COLO668 (cell line): ENCODE results near the gene SIGLEC1.
A peak's percentile ranks its signal among the peaks of the same experiment; 100 is the strongest.

Experiments used
- DNase-seq: peaks from one replicate; lab custom pipeline; 2025; ENCODE audit not compliant: unreplicated experiment; lab: John Stamatoyannopoulos, UW

Gene SIGLEC1

DNA sequence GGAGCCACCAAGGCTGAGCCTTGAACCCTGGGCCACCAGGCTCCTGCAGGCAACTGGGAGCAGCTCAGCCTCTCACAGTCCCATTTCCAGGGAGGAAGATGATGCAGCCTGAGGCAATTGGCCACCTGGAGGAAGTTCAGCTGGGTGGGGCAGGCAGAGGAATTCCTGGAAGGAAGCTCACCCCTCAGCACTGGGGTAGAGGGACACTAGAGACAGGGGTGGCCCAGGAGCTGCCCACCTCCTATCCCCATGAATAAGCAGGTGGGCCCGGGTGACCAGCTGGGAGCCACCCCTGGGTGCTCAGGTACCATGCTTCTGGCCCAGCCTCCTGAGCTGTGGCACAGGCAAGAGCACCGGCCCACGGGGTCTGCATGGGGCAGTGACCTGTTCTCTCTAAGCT is 16.5 kb upstream of the SIGLEC1 start:
- DNase-seq = no peak

GRCh38 chr20:3728354-3728753 is 16.0 kb upstream of the SIGLEC1 start:
- no peak for DNase-seq

- DNase-seq = no peak
These were observed 15.1 kb upstream of the SIGLEC1 start for GRCh38 chr20:3727401-3728021.

DNA sequence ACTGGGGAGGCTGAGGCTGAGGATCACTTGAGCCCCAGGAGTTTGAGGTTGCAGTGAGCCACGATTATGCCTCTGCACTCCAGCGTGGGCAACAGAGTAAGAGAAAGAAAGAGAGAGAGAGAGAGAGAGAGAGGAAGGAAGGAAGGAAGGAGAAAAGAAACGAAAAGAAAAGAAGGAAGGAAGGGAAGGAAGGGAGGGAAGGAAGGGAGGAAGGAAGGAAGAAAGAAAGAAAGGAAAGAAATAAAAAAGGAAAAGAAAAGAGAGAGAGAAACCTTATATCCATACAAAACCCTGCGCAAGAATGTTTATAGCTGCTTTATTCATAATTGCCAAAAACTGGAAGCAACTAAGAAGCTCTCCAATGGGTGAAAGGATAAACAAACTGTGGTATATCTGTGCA is 12.0 kb upstream of the SIGLEC1 start:
- no peak for DNase-seq

DNA sequence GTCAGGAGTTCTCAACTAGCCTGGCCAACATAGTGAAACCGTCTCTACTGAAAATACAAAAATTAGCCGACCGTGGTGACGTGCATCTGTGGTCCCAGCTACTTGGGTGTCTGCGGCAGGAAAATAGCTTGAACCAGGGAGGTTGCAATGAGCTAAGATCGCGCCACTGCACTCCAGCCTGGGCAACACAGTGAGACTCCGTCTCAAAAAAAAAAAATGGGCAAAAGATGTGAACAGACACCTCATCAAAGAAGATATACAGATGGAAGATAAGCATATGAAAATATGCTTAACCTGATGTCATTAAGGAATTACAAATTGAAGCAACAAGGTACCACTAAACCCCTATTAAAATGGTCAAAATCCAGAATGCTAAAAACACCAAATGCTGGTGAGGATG is 10.9 kb upstream of the SIGLEC1 start:
- no peak for DNase-seq

DNA sequence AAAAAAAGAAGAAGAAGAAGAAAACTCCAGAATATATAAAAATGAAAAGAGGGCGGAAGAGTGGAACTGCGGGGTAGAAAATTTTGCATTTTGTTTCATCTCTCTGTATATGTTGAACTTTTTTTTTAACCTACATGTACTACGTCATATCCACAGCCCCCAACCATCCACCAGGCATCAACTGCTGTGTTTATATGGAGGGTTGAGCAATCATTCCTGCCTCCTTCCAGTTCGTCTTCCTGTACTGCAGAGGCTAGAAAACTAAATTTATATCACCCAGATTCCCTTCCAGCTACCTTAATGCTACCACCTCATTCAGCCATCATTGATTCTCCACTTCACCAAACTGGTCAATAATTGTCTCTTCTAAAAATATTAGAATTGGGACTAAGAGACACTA is 9.5 kb upstream of the SIGLEC1 start:
- DNase-seq = no peak

DNA sequence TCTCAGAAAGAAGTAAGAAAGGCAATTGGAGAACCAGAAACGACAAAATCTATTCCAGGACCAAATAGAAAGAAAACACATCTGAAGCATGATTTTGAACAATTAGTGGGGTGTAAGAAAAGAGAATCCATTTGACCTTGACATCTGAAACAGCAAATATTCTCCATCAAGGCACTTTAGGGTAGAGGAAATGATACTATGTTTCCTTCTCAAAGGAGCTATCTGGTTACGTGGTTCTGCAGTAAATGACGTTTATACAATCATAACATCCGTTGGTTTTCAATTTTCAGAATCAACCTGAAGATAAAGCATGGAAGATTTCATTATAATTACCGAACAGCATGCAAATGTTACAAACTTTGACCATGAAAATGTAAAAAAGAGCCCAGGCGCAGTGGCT is 8.2 kb upstream of the SIGLEC1 start:
- DNase-seq = no peak

- DNase-seq = no peak
These were observed 7.7 kb upstream of the SIGLEC1 start for GRCh38 chr20:3720068-3720467.

GRCh38 chr20:3719046-3719445 is 6.6 kb upstream of the SIGLEC1 start:
- no peak for DNase-seq

GRCh38 chr20:3716195-3716834 is 3.9 kb upstream of the SIGLEC1 start:
- peak; percentile 42 for DNase-seq

GRCh38 chr20:3714092-3714491 is 1.7 kb upstream of the SIGLEC1 start:
- DNase-seq = no peak

DNA sequence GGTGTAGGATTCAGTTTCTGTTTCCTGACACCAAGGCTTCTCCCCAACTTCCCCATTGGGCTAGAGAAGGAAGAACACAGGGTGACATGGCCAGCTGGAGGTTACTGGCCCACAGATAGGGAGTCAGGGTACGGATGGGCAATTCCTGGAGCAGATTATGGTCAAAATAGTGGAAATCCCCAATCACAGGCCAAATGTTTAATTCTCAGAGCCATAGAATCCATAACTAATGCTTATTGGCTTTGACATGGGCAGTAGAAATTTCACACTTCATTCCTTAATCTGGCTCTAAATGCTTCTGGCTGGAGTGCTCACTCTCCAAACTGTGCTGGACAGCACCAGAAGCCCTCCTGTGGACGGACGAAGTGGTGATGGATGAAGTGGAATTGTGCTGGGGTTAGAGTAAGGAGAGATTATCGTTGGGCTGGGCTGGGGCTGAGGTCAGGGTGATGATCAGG is 887 bp downstream of the SIGLEC1 start:
- no peak for DNase-seq

- DNase-seq = peak; percentile 58
These were observed 1.5 kb downstream of the SIGLEC1 start for GRCh38 chr20:3710703-3711483.

DNA sequence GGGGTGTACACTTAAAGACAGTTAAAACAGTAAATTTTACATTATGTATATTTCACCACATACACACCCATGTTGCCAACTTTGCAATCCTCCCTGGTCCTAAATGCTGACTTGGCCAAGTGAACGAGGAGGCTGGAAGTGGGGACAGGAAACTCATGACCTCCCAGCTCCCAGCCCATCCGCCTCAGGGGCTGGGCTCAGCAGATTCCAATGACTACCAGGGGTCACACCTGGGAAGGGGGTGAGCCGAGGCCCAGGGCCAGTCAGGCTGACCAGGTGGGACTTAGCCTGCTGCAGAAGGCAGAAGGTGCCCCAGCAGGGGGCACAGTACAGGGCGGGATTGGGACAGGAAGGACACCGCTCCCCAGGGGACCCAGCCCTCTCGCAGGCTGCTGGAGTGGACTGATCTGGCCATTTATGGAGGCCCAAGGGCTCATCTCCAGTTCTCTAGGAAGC is 2.4 kb downstream of the SIGLEC1 start:
- peak; percentile 24 for DNase-seq

- no peak for DNase-seq
These were observed 4.9 kb downstream of the SIGLEC1 start for GRCh38 chr20:3707508-3707899.

DNA sequence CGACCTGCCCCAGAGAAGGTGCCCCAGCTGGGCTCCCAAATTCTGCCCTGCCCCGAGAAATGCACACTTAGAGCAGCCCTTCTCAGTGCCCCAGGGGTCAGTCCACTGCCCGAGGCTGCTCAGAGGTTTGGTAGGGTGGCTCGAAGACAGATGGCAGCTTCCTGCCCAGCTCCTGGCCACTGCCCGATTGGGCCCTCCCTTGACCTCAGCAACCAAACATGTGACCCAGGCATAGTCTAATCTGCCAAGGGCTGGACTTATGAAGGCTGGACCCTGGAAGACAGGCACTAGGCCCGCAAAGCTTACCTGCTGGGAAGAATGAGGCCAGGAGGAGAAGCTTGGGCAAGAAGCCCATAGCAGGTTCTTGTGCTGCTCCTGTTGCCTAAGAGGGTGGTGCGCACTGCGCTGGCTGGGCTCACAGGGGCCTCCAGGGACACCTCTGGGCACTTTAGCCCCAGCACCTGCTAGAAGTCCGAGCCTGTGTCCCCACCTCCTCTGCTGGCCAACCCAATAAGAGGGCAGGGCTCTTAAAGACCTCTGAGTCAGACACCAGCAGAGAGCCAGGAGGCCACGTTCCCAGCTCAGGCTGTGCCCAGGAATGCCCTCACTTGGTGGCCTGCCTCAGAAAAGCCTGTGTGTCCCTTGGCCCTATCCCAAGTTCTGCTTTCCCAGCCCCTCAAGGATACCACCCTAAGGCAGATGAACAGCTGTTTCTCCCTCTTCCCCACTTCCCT is 5.5 kb downstream of the SIGLEC1 start:
- no peak for DNase-seq

DNA sequence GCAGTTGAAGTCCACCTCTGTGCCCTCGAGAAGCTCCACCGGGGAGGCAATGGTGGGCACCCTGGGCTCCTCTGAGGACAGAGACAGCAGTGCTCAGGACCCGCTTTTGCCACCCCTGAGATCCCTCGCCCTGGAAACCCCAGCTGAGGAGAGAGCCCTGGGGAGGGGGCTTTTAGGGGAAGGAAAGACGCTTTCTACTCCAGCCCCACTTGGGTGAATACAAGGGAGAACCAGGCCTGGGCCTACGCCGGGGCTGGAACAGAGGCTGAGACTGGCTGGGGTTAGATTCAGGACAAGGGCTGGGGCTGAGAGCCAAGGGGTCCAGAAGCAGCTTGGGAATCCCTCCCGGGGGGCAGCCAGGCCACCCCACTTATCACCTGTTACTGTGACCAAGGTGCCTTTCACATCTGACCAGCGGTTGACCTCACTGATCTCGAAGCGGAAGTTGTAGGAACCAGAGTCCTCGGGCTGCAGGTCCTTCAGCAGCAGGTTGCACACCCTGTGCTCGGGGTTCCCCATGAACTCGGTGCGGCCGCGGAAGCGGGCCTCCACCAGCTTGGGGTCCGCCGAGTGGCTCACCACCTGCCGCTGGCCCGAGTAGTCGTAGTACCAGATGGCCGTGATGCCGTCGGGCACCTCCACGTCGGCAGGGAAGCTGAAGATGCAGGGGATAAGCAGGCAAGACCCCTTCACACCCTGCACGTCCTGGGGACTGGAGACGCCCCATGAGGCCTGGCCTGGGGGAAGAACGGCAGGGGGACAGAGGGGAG is 6.2 kb downstream of the SIGLEC1 start:
- DNase-seq = no peak

- no peak for DNase-seq
These were observed 6.9 kb downstream of the SIGLEC1 start for GRCh38 chr20:3705491-3705969.

GRCh38 chr20:3704087-3704486 is 8.3 kb downstream of the SIGLEC1 start:
- no peak for DNase-seq

- DNase-seq = no peak
These were observed 9.6 kb downstream of the SIGLEC1 start for GRCh38 chr20:3702611-3703391.
